Measurements from ENCODE around the gene COPS7A.

Gene COPS7A

GRCh38 chr12:6723607-6724408 is at the start of gene COPS7A:
COPS7A (plus strand) TSS chr12:6724046; CDS start chr12:6724657, 611 bp downstream.
- peak; percentile 89 to 91 for DNase-seq (ENCODE audit: extremely low read depth in 1 of 2, low read depth in 1 of 2)

- no peak for DNase-seq (ENCODE audit: extremely low read depth in 1 of 2, low read depth in 1 of 2)
These were observed 46.9 kb upstream of the COPS7A start for GRCh38 chr12:6676962-6677361.

- DNase-seq (ENCODE audit: extremely low read depth in 1 of 2, low read depth in 1 of 2), result no peak
These were observed 39.2 kb upstream of the COPS7A start for GRCh38 chr12:6684609-6685008.

- no peak for DNase-seq (ENCODE audit: extremely low read depth in 1 of 2, low read depth in 1 of 2)
These were observed 38.0 kb upstream of the COPS7A start for GRCh38 chr12:6685814-6686213.

- DNase-seq (ENCODE audit: extremely low read depth in 1 of 2, low read depth in 1 of 2), result peak in 1 of 2 donors; percentile 19
These were observed 35.3 kb upstream of the COPS7A start for GRCh38 chr12:6688543-6688998.

- DNase-seq (ENCODE audit: extremely low read depth in 1 of 2, low read depth in 1 of 2), result peak; percentile 87 to 88
These were observed 34.6 kb upstream of the COPS7A start, which contains the start of gene ZNF384 for GRCh38 chr12:6688999-6689882. ZNF384 (minus strand) TSS chr12:6689375; CDS start chr12:6679520, 9,855 bp downstream.

GRCh38 chr12:6691473-6691872 is 32.4 kb upstream of the COPS7A start:
- DNase-seq (ENCODE audit: extremely low read depth in 1 of 2, low read depth in 1 of 2), result no peak

- no peak for DNase-seq (ENCODE audit: extremely low read depth in 1 of 2, low read depth in 1 of 2)
These were observed 31.0 kb upstream of the COPS7A start for GRCh38 chr12:6692888-6693287.

GRCh38 chr12:6693832-6694355 is 30.0 kb upstream of the COPS7A start:
- no peak for DNase-seq (ENCODE audit: extremely low read depth in 1 of 2, low read depth in 1 of 2)

GRCh38 chr12:6694701-6695100 is 29.1 kb upstream of the COPS7A start:
- no peak for DNase-seq (ENCODE audit: extremely low read depth in 1 of 2, low read depth in 1 of 2)

GRCh38 chr12:6695313-6696045 is 28.4 kb upstream of the COPS7A start:
- DNase-seq (ENCODE audit: extremely low read depth in 1 of 2, low read depth in 1 of 2), result no peak

- no peak for DNase-seq (ENCODE audit: extremely low read depth in 1 of 2, low read depth in 1 of 2)
These were observed 26.9 kb upstream of the COPS7A start for GRCh38 chr12:6696690-6697583.

- no peak for DNase-seq (ENCODE audit: extremely low read depth in 1 of 2, low read depth in 1 of 2)
These were observed 26.1 kb upstream of the COPS7A start for GRCh38 chr12:6697584-6698351.

- DNase-seq (ENCODE audit: extremely low read depth in 1 of 2, low read depth in 1 of 2), result no peak
These were observed 25.3 kb upstream of the COPS7A start for GRCh38 chr12:6698352-6699046.

GRCh38 chr12:6699259-6699988 is 24.4 kb upstream of the COPS7A start:
- DNase-seq (ENCODE audit: extremely low read depth in 1 of 2, low read depth in 1 of 2), result no peak

GRCh38 chr12:6699989-6700645 is 23.7 kb upstream of the COPS7A start:
- DNase-seq (ENCODE audit: extremely low read depth in 1 of 2, low read depth in 1 of 2), result no peak

- DNase-seq (ENCODE audit: extremely low read depth in 1 of 2, low read depth in 1 of 2), result peak in 1 of 2 donors; percentile 50
These were observed 23.2 kb upstream of the COPS7A start, which contains the start of gene PIANP for GRCh38 chr12:6700646-6701051. PIANP (minus strand) TSS chr12:6700815; CDS start chr12:6698061, 2,754 bp downstream.

Data from activated CD8-positive, alpha-beta memory T cell treated with anti-CD3 and anti-CD28 coated beads for 1 hour (primary cell).